Stomach (tissue), 4 donors: ENCODE results near the gene SIRT2.

Experiments
- CTCF ChIP-seq, 7 experiments: fragments of 450-650 bp in 4 of 7; fragments of 200-600 bp in 3 of 7; sonication (generic) in 3 of 7; IDR thresholded peaks; one replicate each; pipeline ENCODE4 v1.5.1; 2016 to 2019; ENCODE audit warnings: antibody characterized with exemption in 7 of 7, control low read depth in 2 of 7, mild to moderate bottlenecking in 1 of 7
- EP300 ChIP-seq: sonication (generic); formaldehyde crosslinking; IDR thresholded peaks from one replicate; pipeline ENCODE4 v1.6.1; 2017; ENCODE audit warnings: antibody characterized with exemption
- POLR2A ChIP-seq, 4 donors: fragments of 450-650 bp; IDR thresholded peaks; one replicate each; pipeline ENCODE4 v1.6.1; 2016; ENCODE audit warnings: antibody characterized with exemption in 4 of 4, control low read depth in 2 of 4, mild to moderate bottlenecking in 1 of 4, moderate library complexity in 1 of 4
- POLR2AphosphoS5 ChIP-seq, 3 donors: sonication (generic); formaldehyde crosslinking; IDR thresholded peaks; one replicate each; pipeline ENCODE4 v1.6.1; 2016; ENCODE audit warnings: antibody characterized with exemption in 3 of 3

- TF ChIP-seq CTCF (IDR thresholded peaks at IDR 0.05) = no peak
- no peak for TF ChIP-seq POLR2A (IDR thresholded peaks at IDR 0.05)
- TF ChIP-seq POLR2AphosphoS5 (IDR thresholded peaks at IDR 0.05) = no peak
- no peak for TF ChIP-seq EP300
Observed at GRCh38 chr19:38901683-38902082, 2.3 kb upstream of the SIRT2 start.
